NCI-H748 treated with DMSO at 0.1 percent for 48 hours (cell line): Measurements from ENCODE around the gene PRKG1.

Source experiments
- DNase-seq: peaks from one replicate; lab custom pipeline; 2025; lab: John Stamatoyannopoulos, UW

Gene PRKG1

GRCh38 chr10:51808187-51808586, 733.9 kb downstream of the PRKG1 start:
- no peak for DNase-seq

DNA sequence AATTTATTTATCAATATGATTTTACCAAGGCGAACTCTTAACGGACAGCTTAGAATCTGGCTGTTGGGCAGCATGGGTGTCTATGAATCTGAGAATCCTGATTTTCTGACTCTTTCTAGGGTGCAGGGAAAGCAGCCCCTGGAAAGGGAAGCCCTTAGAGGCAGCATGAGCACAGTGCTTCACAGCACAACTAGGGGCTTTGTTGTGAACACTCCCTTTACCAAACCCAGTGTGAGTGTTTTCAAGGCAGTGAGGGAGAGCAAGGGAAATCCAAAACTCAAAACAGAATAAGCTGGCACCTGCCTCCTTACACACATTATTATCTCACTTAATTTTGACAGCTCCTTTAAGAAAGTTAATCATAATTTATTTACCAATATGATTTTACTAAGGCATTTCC, 741.4 kb downstream of the PRKG1 start:
- no peak for DNase-seq

GRCh38 chr10:51821045-51821444, 746.8 kb downstream of the PRKG1 start:
- no peak for DNase-seq

DNA sequence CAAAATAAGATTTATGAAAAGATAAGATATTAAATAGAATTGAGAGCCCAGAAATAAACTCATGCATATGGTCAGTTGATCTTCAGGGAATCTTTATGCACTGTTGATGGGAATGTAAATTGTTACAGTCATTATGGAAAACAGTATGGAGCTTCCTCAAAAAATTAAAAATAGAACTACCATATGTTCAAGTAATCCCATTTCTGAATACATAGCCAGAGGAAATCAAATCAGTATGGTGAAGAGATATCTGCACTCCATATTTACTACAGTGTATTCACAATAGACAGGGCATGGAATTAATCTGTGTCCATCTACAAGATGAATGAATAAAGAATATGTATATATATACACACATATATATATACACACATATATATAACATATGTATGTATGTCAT, 747.5 kb downstream of the PRKG1 start:
- no peak for DNase-seq

DNA sequence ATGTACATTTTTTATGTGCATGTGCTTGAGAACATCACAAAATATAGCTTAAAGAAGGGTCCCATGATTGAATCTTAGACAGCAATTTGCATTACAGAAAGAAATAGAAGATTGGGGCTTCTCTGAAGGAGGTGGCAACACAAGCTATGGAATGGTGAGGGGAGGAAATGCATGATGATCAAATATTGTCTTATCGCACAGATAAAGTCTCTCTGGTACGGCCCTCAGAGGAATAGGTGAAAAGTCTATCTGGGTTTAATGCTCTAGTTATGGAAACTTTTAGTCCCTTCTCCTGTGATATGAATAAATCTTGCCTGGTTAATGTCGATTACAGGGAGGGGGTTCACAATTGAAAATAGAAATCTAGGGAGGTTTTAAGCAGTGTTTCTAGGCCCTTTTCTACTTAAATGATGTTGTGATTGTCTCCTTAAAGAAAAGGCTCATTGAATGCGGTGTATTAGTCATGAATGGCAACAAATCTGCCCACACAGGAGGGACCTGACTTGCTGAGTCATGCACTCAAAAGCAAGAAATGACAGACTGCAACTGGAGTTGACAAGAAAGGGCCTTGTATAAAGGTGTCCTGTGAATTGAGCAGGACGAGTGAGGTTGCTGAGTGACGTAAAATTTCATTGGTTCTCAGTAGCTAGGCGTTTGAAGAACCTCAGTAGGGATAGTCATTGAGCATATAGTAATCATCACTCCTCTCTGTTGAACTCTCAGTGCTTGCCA, 758.5 kb downstream of the PRKG1 start:
- no peak for DNase-seq

- no peak for DNase-seq
These were observed 760.3 kb downstream of the PRKG1 start for GRCh38 chr10:51834548-51834947.

DNA sequence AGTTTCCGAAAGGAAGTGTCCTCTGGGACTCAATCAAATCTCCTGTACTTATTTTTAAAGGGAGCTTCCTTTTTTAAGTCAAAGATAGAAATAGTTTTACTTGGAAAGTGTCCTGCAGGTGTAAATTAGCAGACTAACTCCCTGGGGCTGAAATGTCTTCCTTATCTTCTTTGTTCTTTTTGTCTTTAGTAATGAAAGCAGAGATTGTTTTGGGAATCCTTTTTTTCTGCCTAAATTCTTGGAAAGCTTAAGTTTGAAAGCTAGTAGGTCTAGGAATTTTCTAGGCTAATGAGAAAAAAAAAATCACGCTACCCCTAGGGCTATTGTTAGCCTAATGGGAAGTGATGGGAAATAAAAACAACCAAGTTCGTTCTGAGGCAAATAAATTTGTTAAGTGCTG, 764.2 kb downstream of the PRKG1 start:
- no peak for DNase-seq

DNA sequence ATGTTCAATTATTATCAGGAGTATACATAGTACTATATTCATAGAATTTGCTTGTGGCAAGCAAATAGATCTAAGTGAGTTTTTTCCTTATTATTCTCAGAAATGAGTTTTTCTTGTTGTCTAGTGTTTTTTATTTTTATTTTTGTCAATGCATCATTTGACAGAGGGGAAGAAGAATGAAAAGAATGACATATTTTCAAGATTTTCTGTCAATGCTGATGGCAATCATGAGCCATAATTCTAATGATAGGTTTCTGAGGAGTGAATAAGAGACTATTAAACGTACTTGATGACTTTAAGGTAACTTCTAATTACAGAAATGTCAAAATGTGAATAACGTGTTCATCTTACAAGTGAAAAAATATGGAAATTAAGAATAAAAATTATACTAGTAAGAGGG, 769.7 kb downstream of the PRKG1 start:
- DNase-seq, result no peak

DNA sequence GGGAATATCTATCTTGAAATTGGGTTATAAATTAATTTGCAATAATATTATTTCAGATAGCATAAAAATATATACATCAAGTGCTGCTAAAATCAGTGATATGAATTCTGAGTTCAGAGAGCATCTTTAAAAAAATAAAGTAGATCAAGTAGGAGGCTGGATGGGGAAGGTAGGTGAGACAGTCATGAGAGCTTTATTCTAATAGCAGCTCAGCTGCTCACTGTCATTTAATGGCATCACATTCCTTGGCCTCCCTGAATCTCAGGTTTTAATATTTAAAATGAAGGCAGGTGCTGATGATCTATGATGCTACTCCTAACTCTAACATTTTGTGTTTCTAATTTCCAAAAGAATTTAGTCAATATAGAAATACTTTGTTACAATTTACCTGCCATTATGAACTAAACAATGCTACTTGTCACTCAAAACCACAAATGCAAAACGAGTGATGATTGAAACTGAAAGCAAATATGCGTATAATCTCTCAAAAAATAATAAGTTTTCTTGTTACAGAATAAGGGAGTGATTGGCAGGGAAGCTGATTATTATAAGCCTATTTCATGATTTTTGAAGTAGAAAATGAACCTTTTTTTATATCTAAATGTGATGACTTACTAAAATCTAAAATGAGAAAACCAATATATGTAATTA, 772.7 kb downstream of the PRKG1 start:
- no peak for DNase-seq

DNA sequence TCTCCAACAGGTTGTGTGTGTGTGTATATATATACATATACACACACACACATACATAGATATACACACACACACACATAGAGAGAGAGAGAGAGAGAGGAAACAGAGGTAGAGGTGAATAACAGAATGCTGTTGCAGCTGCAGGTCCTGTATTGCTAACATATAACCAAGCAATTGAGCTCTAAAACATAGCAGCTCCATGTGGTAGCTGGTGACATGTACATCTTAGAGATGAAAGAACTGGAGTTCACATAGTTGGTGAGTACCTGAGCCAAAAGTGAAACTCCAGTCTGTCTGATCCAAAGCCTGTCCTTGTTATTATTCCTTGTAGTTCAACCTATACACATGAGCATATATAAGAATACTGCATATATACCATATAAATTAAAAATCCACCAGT, 778.0 kb downstream of the PRKG1 start:
- DNase-seq, result no peak

DNA sequence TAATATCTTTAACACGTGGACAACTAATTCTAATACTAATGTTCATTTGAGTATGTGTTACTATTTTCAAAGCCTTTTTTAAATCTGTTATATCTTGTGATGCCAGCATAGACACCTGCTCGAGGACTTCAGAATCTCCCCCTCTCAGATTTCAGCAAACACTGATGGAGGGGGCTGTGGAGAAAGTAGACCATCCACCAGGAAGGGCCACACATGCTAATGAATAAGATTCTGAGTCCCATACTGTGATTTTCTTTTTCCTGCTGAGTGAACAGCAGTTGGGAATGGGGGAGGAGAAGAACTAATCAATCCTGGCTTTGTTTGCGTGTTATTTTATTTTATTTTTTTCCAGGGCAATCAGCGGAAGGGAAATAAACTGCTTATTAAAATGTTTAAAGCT, 783.0 kb downstream of the PRKG1 start:
- DNase-seq, result no peak

DNA sequence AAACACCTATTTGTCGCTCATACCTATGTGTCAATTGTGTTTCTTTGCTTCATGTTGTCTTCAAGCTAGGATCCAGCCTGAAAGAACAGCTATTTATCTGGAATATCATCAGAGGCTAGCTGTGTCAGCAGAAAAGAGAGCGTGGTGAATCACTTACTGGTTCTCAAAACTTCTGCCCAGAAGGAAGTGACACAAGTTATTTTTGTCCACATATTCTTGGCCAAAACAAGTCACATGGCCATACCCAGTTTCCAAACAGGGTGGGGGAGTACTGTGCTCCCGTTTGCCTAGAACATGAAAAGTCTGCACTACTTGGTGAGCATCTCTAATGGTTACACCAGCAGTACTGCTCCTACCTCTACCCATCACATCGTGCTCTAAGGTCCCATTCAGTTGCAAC, 786.0 kb downstream of the PRKG1 start:
- DNase-seq, result no peak

- DNase-seq, result no peak
These were observed 786.8 kb downstream of the PRKG1 start for GRCh38 chr10:51861051-51861450.

- DNase-seq, result no peak
These were observed 787.4 kb downstream of the PRKG1 start for GRCh38 chr10:51861731-51862130.

GRCh38 chr10:51862149-51862548, 787.9 kb downstream of the PRKG1 start:
- no peak for DNase-seq

- DNase-seq, result no peak
These were observed 793.7 kb downstream of the PRKG1 start for GRCh38 chr10:51867956-51868355.

GRCh38 chr10:51874131-51874530, 799.8 kb downstream of the PRKG1 start:
- DNase-seq, result no peak

DNA sequence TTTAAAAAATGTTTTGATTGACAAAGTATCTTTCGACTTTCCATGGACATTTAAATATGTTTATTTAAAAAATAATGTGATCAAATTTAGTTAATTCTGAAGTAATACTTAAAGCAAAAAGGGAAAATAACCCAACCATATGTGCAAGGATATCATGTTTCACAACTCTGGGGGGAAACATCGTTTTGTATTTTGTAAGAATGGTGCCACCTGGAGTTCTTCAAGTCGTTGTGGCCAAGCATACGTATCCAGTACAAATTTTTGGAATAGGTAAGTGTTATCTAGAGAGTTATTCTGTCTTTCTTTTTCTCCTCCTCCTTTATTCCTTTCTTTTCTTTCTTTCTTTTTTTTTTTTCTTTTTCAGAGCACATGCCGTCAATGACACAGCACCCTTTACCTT, 801.3 kb downstream of the PRKG1 start:
- DNase-seq, result no peak

- DNase-seq, result no peak
These were observed 802.2 kb downstream of the PRKG1 start for GRCh38 chr10:51876503-51876902.

GRCh38 chr10:51876979-51877378, 802.7 kb downstream of the PRKG1 start:
- no peak for DNase-seq

GRCh38 chr10:51877636-51878035, 803.3 kb downstream of the PRKG1 start:
- DNase-seq, result no peak

- DNase-seq, result no peak
These were observed 804.4 kb downstream of the PRKG1 start for GRCh38 chr10:51878695-51879094.

DNA sequence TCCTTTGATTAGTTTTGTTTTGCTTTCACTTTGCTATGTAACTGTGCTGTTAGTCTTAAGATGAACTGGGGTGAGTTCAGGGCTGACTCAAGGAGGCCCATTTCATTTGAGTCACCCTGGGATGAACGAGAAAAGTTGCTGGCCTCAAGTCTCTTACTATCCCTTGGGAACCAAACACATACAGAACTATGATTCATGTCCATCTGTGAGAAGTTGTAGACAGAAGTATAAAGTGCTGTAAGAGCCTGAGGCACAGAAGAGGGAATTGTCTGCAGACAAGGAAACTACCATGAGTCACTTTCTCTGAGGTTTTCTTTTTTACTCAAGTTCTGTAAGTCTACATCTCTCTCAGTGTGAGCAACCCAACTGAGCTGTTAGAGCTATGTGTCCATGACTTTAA, 805.0 kb downstream of the PRKG1 start:
- no peak for DNase-seq

DNA sequence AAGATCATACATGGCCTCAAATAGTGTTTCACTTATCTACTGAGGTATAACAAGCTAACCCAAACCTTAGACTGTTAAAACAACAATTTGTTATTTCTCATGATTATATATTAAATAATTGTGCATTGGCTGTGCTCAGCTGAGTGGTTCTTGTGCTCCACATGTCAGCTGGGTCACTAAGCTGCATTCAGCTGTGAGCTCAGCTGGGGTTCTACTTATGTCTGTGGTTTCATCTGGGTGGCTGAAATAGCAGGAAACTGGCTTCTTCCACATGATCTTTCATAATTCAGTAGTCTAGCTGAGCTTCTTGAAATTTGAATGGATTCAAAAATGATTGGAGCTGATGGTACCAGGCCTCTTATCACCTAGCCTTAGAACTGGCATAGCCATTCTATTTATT, 806.9 kb downstream of the PRKG1 start:
- no peak for DNase-seq
